Heart right ventricle (tissue), 16 donors: ENCODE data around the gene ASB12. TPM values are rescaled to one million over a fixed set of nuclear protein-coding genes. Genes with fewer than 3 reads are reported as not detected.
"Not testable (repeated sequence)": the region's sequence is repeated elsewhere in the genome, so short reads cannot be mapped to it uniquely, and the experiment has no call there.

Experiments used
- ATAC-seq, 8 donors: fragments of 200-7000 bp; cut with Tn5 transposase; one replicate each; pipeline ENCODE4 v1.9.1; 2020; ENCODE audit warnings: mild to moderate bottlenecking in 8 of 8, moderate library complexity in 8 of 8, moderate number of reproducible peaks in 1 of 8
- DNase-seq, 2 donors: peaks; one replicate each; pipeline ENCODE4 v3.0.0-alpha.2; 2020
- H3K27ac ChIP-seq, 10 donors: fragments of 200-600 bp; sonication (generic) in 2 of 10; one replicate each; pipeline versions ENCODE4 v1.5.0 to v1.8.0; 2020 to 2022; ENCODE audit warnings: mild to moderate bottlenecking in 3 of 10
- H3K27me3 ChIP-seq, 7 donors: fragments of 200-600 bp; one replicate each; pipeline ENCODE4 v1.8.0; 2021 to 2022; ENCODE audit warnings: mild to moderate bottlenecking in 2 of 7
- H3K36me3 ChIP-seq, 9 donors: fragments of 200-600 bp; sonication (generic) in 1 of 9; one replicate each; pipeline versions ENCODE4 v1.5.0 to v1.8.0; 2020 to 2022; ENCODE audit warnings: mild to moderate bottlenecking in 2 of 9
- H3K4me1 ChIP-seq, 9 donors: fragments of 200-600 bp; sonication (generic) in 1 of 9; one replicate each; pipeline versions ENCODE4 v1.5.0 to v1.8.0; 2020 to 2022; ENCODE audit warnings: mild to moderate bottlenecking in 4 of 9
- H3K4me3 ChIP-seq, 10 donors: fragments of 200-600 bp; sonication (generic) in 2 of 10; one replicate each; pipeline versions ENCODE4 v1.5.0 to v1.8.0; 2020 to 2022; ENCODE audit warnings: mild to moderate bottlenecking in 7 of 10, moderate library complexity in 2 of 10
- H3K9me3 ChIP-seq, 11 donors: fragments of 200-600 bp in 10 of 11; sonication (generic) in 2 of 11; one replicate each; pipeline versions ENCODE4 v1.5.0 to v1.8.0; 2013 to 2022; ENCODE audit warnings: mild to moderate bottlenecking in 2 of 11, control low read depth in 1 of 11, moderate library complexity in 1 of 11
- CTCF ChIP-seq, 9 donors: fragments of 200-600 bp; sonication (generic) in 2 of 9; IDR thresholded peaks; one replicate each; pipeline versions ENCODE4 v1.5.0 to v1.8.0; 2021 to 2022; ENCODE audit warnings: antibody characterized with exemption in 9 of 9, mild to moderate bottlenecking in 5 of 9, moderate library complexity in 1 of 9
- WGBS, 2 donors: extraction: QIAGEN DNeasy Blood & Tissue Kit; methylation state at CpG; one replicate each; pipeline ENCODE4 v1.1.7; 2013; ENCODE audit warnings: inconsistent platforms in 1 of 2; 5-methylcytosine and 5-hydroxymethylcytosine counted together
- intact Hi-C, 10 donors: fragments of 100-400 bp; cut with DNase I; formaldehyde crosslinking; loops; one replicate each; pipeline versions ENCODE4 v1.11.1 to v1.14.2; 2022
- long read RNA-seq, 3 donors: library from polyadenylated mRNA; unstranded; transcript quantifications; one replicate each; pipeline ENCODE4 v2.0.0, GENCODE V29; 2020 to 2021
- polyA plus RNA-seq, 2 donors: library from polyadenylated mRNA; stranded (reverse); fragments of 200-250 nt; gene quantifications; one replicate each; pipeline ENCODE4 v1.2.3, GENCODE V29; 2013
- total RNA-seq, 10 donors: library from RNA; stranded (reverse); fragmentation: NEBNext Ultra II Directional in 3 of 10; extraction: Animal tissue kit (Norgen Biotek cat#: 25700) in 3 of 10; gene quantifications; one replicate each; pipeline versions ENCODE4 v1.2.1 to v1.2.4, GENCODE V29; 2021 to 2023
- donor health status: Arrhythmogenic right ventricular cardiomyopathy.
- donor health status: ischemic (EF 13 %, LVEDD 7.1; RV severe dilation, severe dysfunction).
- donor health status: healthy with polysubstance abuse.
- donor health status: DM: no; HTN: yes; CAD: no.
- donor health status: DM: no; HTN: no; CAD: no.
- donor health status: ischemic (EF 25% LVEDD 6.9; RV normal size, moderate dysfunction).
- donor health status: ischemic (EF 25% LVEDD 5.7; RV mildly dilated, moderate dysfunction).
- donor health status: healthy.
- donor health status: DM: yes; HTN: yes; CAD: no.
- donor health status: Ischemic cardiomyopathy.
- donor health status: ischemic (EF 35%, LVEDD 5.7; RV mildly dilated, moderate dysfunction).
- donor health status: nonischemic (EF 11% LVEDD 7.7; RV severe dilation, severe dysfunction).
- donor health status: DM: yes; HTN: yes; CAD: no.
- donor health status: PGD.
- donor health status: ischemic (EF 29% LVEDD 5.4; RV normal size, mild dysfunction).
- donor health status: nonischemic (EF 23%, LVEDD 6.1; RV moderate dilation, normal function).

The ASB12 gene
- total RNA-seq: 1 to 10 TPM in 9 of 10 donors, under 1 TPM in 1; 0.85 to 3.4 (median 2.4) TPM
- 1 to 10 TPM in 1 of 2 donors, under 1 TPM in 1; 0.51 to 1.9 TPM for polyA plus RNA-seq
- long read RNA-seq, donor 1, partial matches to known transcripts: 1 of 2 reads
- long read RNA-seq, donor 1, other reads (novel, unspliced or antisense): 0 of 2 reads
- long read RNA-seq, donor 2, partial matches to known transcripts: 6 of 8 reads
- long read RNA-seq, donor 2, other reads (novel, unspliced or antisense): 0 of 8 reads
- long read RNA-seq, donor 3, partial matches to known transcripts: 0 of 1 reads
- long read RNA-seq, donor 3, other reads (novel, unspliced or antisense): 1 of 1 reads

- Histone ChIP-seq H3K4me3 (peak within 1 kb of the TSS in 7 of 10 donors; percentile 7 to 43 (median 33)), H3K4me1 (no peaks in the 10 kb centered on the region), H3K27ac (peak within 1 kb of the TSS in 2 of 10 donors; percentile 25 to 36), H3K36me3 (no peaks in the 10 kb centered on the region), H3K9me3 (no peaks in the 10 kb centered on the region), H3K27me3 (peaks cover 0 to 4% (median 0%) of the 10 kb centered on the region in 7 donors)
- peak in 3 of 9 donors; percentile 20 to 23 (median 20) for TF ChIP-seq CTCF (IDR thresholded peaks at IDR 0.05)
- ATAC-seq (peak; percentile 49 to 98 (median 92)), DNase-seq (peak in 1 of 2 donors; percentile 5)
- WGBS, 2 donors: 55 to 58% methylated on average over 17 of the region's 17 CpGs
- intact Hi-C loops: no loop called here
These were observed at the start of gene ASB12 for GRCh38 chrX:64230123-64230970. ASB12 (minus strand) TSS chrX:64230607; CDS start chrX:64225650, 4,957 bp downstream.

- intact Hi-C loops: no loop called here
- no peaks in the 10 kb centered on the region for H3K4me1 ChIP-seq
- peaks cover 0 to 5% (median 0%) of the 10 kb centered on the region in 7 donors for H3K27me3 ChIP-seq
- no peak for ATAC-seq
- no peak for TF ChIP-seq CTCF (IDR thresholded peaks at IDR 0.05)
- no peaks in the 10 kb centered on the region for H3K9me3 ChIP-seq
- no peak overlapping the region for H3K4me3 ChIP-seq
- H3K36me3 ChIP-seq: no peaks in the 10 kb centered on the region
- H3K27ac ChIP-seq: no peak overlapping the region
- no peak for DNase-seq
These were observed 34.9 kb upstream of the ASB12 start for GRCh38 chrX:64265265-64265664.

GRCh38 chrX:64229154-64229553 is 1.3 kb downstream of the ASB12 start:
- Histone ChIP-seq H3K4me1 (no peaks in the 10 kb centered on the region), H3K36me3 (no peaks in the 10 kb centered on the region), H3K4me3 (no peak overlapping the region), H3K27me3 (peaks cover 0 to 4% (median 0%) of the 10 kb centered on the region in 7 donors), H3K27ac (no peak overlapping the region), H3K9me3 (no peaks in the 10 kb centered on the region)
- DNase-seq: no peak
- intact Hi-C loops: no loop called here
- 37 to 62% methylated on average over 2 to 3 of the region's 3 CpGs for WGBS, 2 donors
- peak in 2 of 9 donors; percentile 19 to 21 for TF ChIP-seq CTCF (IDR thresholded peaks at IDR 0.05)
- ATAC-seq: peak in 3 of 8 donors; percentile 52 to 66 (median 61)

- intact Hi-C loops: no loop called here
- Histone ChIP-seq H3K9me3 (no peaks in the 10 kb centered on the region), H3K36me3 (no peaks in the 10 kb centered on the region), H3K27me3 (peaks cover 0 to 10% (median 0%) of the 10 kb centered on the region in 7 donors), H3K4me3 (no peak overlapping the region), H3K4me1 (no peaks in the 10 kb centered on the region), H3K27ac (no peak overlapping the region)
- no peak for DNase-seq
- no peak for TF ChIP-seq CTCF (IDR thresholded peaks at IDR 0.05)
- no peak for ATAC-seq
- WGBS, 2 donors: 90 to 91% methylated on average over 4 of the region's 4 CpGs
These were observed 12.4 kb downstream of the ASB12 start for GRCh38 chrX:64218023-64218422.

- ATAC-seq, DNase-seq, H3K4me1 ChIP-seq, H3K27ac ChIP-seq, intact Hi-C loops, H3K9me3 ChIP-seq, H3K36me3 ChIP-seq, H3K4me3 ChIP-seq: not testable (repeated sequence)
- H3K27me3 ChIP-seq: peaks cover 0 to 10% (median 0%) of the 10 kb centered on the region in 7 donors
These were observed 16.4 kb downstream of the ASB12 start for GRCh38 chrX:64213989-64214388.
